ENCODE data around the gene DRC1.

The DRC1 gene

GRCh38 chr2:26449278-26450030 is 47.7 kb downstream of the DRC1 start:
- DNase-seq, result no peak

- DNase-seq, result no peak
These were observed 48.4 kb downstream of the DRC1 start for GRCh38 chr2:26450031-26450635.

GRCh38 chr2:26451700-26452099 is 50.0 kb downstream of the DRC1 start:
- DNase-seq, result no peak

GRCh38 chr2:26453421-26454329 is 52.0 kb downstream of the DRC1 start:
- no peak for DNase-seq

- no peak for DNase-seq
These were observed 52.9 kb downstream of the DRC1 start for GRCh38 chr2:26454561-26455001.

- DNase-seq, result no peak
These were observed 53.4 kb downstream of the DRC1 start for GRCh38 chr2:26455037-26455669.

- no peak for DNase-seq
These were observed 54.1 kb downstream of the DRC1 start for GRCh38 chr2:26455670-26456439.

GRCh38 chr2:26456440-26457250 is 54.9 kb downstream of the DRC1 start:
- no peak for DNase-seq

GRCh38 chr2:26457251-26457666 is 55.5 kb downstream of the DRC1 start:
- DNase-seq, result no peak

- no peak for DNase-seq
These were observed 56.1 kb downstream of the DRC1 start for GRCh38 chr2:26457695-26458364.

- DNase-seq, result no peak
These were observed 56.8 kb downstream of the DRC1 start for GRCh38 chr2:26458365-26459042.

- no peak for DNase-seq
These were observed 58.4 kb downstream of the DRC1 start for GRCh38 chr2:26459991-26460612.

- DNase-seq, result no peak
These were observed 58.9 kb downstream of the DRC1 start for GRCh38 chr2:26460613-26461031.

- DNase-seq, result no peak
These were observed 59.9 kb downstream of the DRC1 start for GRCh38 chr2:26461601-26462023.

- DNase-seq, result no peak
These were observed 60.4 kb downstream of the DRC1 start for GRCh38 chr2:26462100-26462499.

GRCh38 chr2:26462511-26463243 is 61.0 kb downstream of the DRC1 start:
- no peak for DNase-seq

- no peak for DNase-seq
These were observed 61.8 kb downstream of the DRC1 start for GRCh38 chr2:26463244-26464192.
